Endodermal cell (in vitro differentiated cells): ENCODE data around the gene PHF12. TPM values are rescaled to one million over a fixed set of nuclear protein-coding genes. Genes with fewer than 3 reads are reported as not detected.

ENCODE experiments used
- DNase-seq: peaks from one replicate; pipeline ENCODE4 v3.0.0-alpha.2; 2017
- H3K27ac ChIP-seq: 2 replicates; pipeline ENCODE4 v1.5.1; 2013; ENCODE audit warnings: mild to moderate bottlenecking, low read depth, low read length, moderate library complexity
- H3K27me3 ChIP-seq: 2 replicates; pipeline ENCODE4 v1.6.1; 2013; ENCODE audit warnings: mild to moderate bottlenecking, low read length, moderate library complexity; ENCODE audit not compliant: insufficient read depth, control insufficient read depth, poor library complexity, severe bottlenecking
- H3K36me3 ChIP-seq: 2 replicates; pipeline ENCODE4 v1.7.0; 2013; ENCODE audit warnings: mild to moderate bottlenecking, low read length, moderate library complexity; ENCODE audit not compliant: control insufficient read depth, insufficient read depth
- H3K4me1 ChIP-seq: one replicate; pipeline ENCODE4 v1.7.0; 2013; ENCODE audit warnings: low read length; ENCODE audit not compliant: control insufficient read depth, insufficient read depth
- H3K4me3 ChIP-seq: 2 replicates; pipeline ENCODE4 v1.5.1; 2013; ENCODE audit warnings: mild to moderate bottlenecking, low read length, moderate library complexity
- H3K9ac ChIP-seq: 2 replicates; pipeline ENCODE4 v1.6.1; 2013; ENCODE audit warnings: mild to moderate bottlenecking, low read length, moderate library complexity; ENCODE audit not compliant: poor library complexity, severe bottlenecking; ENCODE audit errors: extremely low read depth
- H3K9me3 ChIP-seq: 2 replicates; pipeline ENCODE4 v1.6.1; 2013; ENCODE audit warnings: mild to moderate bottlenecking, low read length, moderate library complexity; ENCODE audit not compliant: control insufficient read depth
- H3K27ac Mint-ChIP-seq: 2 replicates; pipeline ENCODE4 v1.8.0; 2020; ENCODE audit warnings: mixed read lengths
- H3K27me3 Mint-ChIP-seq: 2 replicates; pipeline ENCODE4 v1.8.0; 2021; ENCODE audit warnings: mild to moderate bottlenecking, mixed read lengths; ENCODE audit not compliant: insufficient read depth
- H3K36me3 Mint-ChIP-seq: 2 replicates; pipeline ENCODE4 v1.8.0; 2020; ENCODE audit warnings: low read depth, mixed read lengths
- H3K4me1 Mint-ChIP-seq: 2 replicates; pipeline ENCODE4 v1.8.0; 2020; ENCODE audit warnings: mixed read lengths
- H3K4me3 Mint-ChIP-seq: 2 replicates; pipeline ENCODE4 v1.8.0; 2020; ENCODE audit warnings: mild to moderate bottlenecking, moderate library complexity, mixed read lengths
- H3K9me3 Mint-ChIP-seq: 2 replicates; pipeline ENCODE4 v1.8.0; 2020; ENCODE audit warnings: mild to moderate bottlenecking, mixed read lengths
- CTCF ChIP-seq: fragments of 200-600 bp; sonication (generic); conservative IDR thresholded peaks from 2 replicates; pipeline ENCODE4 v1.5.0; 2021; ENCODE audit warnings: antibody characterized with exemption, mild to moderate bottlenecking
- WGBS, 2 experiments: methylation state at CpG; one replicate each; pipeline versions ENCODE4 v1.1.5 to v1.1.7; 2013; ENCODE audit warnings: missing lambda C conversion rate in 2 of 2, mixed read lengths in 1 of 2; ENCODE audit not compliant: insufficient coverage in 1 of 2, insufficient read length in 1 of 2; 5-methylcytosine and 5-hydroxymethylcytosine counted together
- total RNA-seq, 2 donors: library from RNA; stranded (reverse); fragmentation: NEBNext Ultra II Directional in 1 of 2; extraction: Animal tissue kit (Norgen Biotek cat#: 25700) in 1 of 2; gene quantifications; 2 replicates in 1 of 2; 3 replicates in 1 of 2; pipeline ENCODE4 v1.2.1, GENCODE V29; 2021

PHF12 gene
- total RNA-seq, 2 donors from 2014 or later = 60.0 to 61.0 TPM

GRCh38 chr17:28985950-28986713 is 34.8 kb upstream of the PHF12 start:
- Histone ChIP-seq H3K36me3 (no peaks in the 10 kb centered on the region), H3K9me3 (no peaks in the 10 kb centered on the region), H3K27me3 (peaks cover 29% of the 10 kb centered on the region), H3K4me3 (no peak overlapping the region), H3K9ac (no peak overlapping the region), H3K4me1 (peaks cover 22% of the 10 kb centered on the region), H3K27ac (no peak overlapping the region)
- no peak for TF ChIP-seq CTCF
- WGBS, 2 experiments = 30 to 33% methylated on average over 21 to 36 of the region's 36 CpGs
- Mint-ChIP-seq H3K4me3 (peak overlapping the region; percentile 24), H3K9me3 (peaks cover 2% of the 10 kb centered on the region), H3K36me3 (no peaks in the 10 kb centered on the region), H3K4me1 (peaks cover 33% of the 10 kb centered on the region), H3K27me3 (peaks cover 44% of the 10 kb centered on the region), H3K27ac (no peak overlapping the region)
- peak; percentile 88 for DNase-seq

GRCh38 chr17:28983286-28984230 is 32.2 kb upstream of the PHF12 start:
- Histone ChIP-seq H3K4me3 (no peak overlapping the region), H3K27ac (no peak overlapping the region), H3K9ac (no peak overlapping the region), H3K4me1 (peaks cover 22% of the 10 kb centered on the region), H3K9me3 (no peaks in the 10 kb centered on the region), H3K27me3 (peaks cover 28% of the 10 kb centered on the region), H3K36me3 (no peaks in the 10 kb centered on the region)
- H3K9me3 Mint-ChIP-seq = no peaks in the 10 kb centered on the region
- H3K4me3 Mint-ChIP-seq = no peak overlapping the region
- H3K4me1 Mint-ChIP-seq = peaks cover 33% of the 10 kb centered on the region
- peaks cover 44% of the 10 kb centered on the region for H3K27me3 Mint-ChIP-seq
- no peak for DNase-seq
- TF ChIP-seq CTCF = no peak
- H3K27ac Mint-ChIP-seq = no peak overlapping the region
- 79 to 91% methylated on average over 3 to 7 of the region's 7 CpGs for WGBS, 2 experiments
- no peaks in the 10 kb centered on the region for H3K36me3 Mint-ChIP-seq

GRCh38 chr17:28982131-28982793 is 30.9 kb upstream of the PHF12 start:
- H3K27ac ChIP-seq = no peak overlapping the region
- Mint-ChIP-seq H3K27me3 (peaks cover 42% of the 10 kb centered on the region), H3K4me3 (no peak overlapping the region), H3K9me3 (no peaks in the 10 kb centered on the region), H3K36me3 (no peaks in the 10 kb centered on the region), H3K27ac (no peak overlapping the region), H3K4me1 (peaks cover 33% of the 10 kb centered on the region)
- 90 to 94% methylated on average over 5 to 11 of the region's 11 CpGs for WGBS, 2 experiments
- no peaks in the 10 kb centered on the region for H3K36me3 ChIP-seq
- no peak for DNase-seq
- no peak overlapping the region for H3K4me3 ChIP-seq
- H3K4me1 ChIP-seq = peaks cover 22% of the 10 kb centered on the region
- no peak for TF ChIP-seq CTCF
- peaks cover 26% of the 10 kb centered on the region for H3K27me3 ChIP-seq
- no peak overlapping the region for H3K9ac ChIP-seq
- H3K9me3 ChIP-seq = no peaks in the 10 kb centered on the region
